ENCODE results near the gene LRBA.

Gene LRBA

DNA sequence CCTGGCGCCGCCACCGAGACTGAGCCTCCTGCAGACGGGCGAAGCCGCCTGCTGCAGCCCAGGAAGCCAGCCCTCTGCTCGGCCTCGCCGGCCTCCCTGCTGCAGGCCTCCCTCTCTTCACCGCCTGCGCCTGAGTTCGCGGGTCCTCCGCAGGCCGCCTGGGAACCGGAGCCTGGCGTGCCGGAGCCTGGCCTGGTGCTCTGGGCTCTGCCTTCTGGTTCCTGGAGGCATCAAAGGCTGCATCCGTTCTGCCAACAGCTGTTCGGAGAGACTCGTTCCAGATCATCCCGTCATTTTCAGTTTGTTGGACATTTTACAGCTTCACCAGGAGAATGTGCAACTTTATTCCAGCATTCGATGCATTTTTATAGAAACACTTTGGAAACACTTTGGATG, 758.9 kb downstream of the LRBA start:
- DNase-seq (ENCODE audit: low read depth, low spot score), result no peak
- no peaks in the 10 kb centered on the region for H3K27me3 ChIP-seq (ENCODE audit: control insufficient read depth, insufficient read depth, low read length)
- H3K4me3 ChIP-seq (ENCODE audit: low read length), result no peak overlapping the region
- H3K4me1 ChIP-seq (ENCODE audit: control insufficient read depth, insufficient read depth, low read length), result no peaks in the 10 kb centered on the region
- WGBS (ENCODE audit: insufficient coverage, insufficient read length), result no CpG with 5 or more reads among the region's 23 CpGs
- H3K9me3 ChIP-seq (ENCODE audit: control insufficient read depth, insufficient read depth, low read length), result no peaks in the 10 kb centered on the region
- no peak overlapping the region for H3K27ac ChIP-seq (ENCODE audit: low read length)
- H3K36me3 ChIP-seq (ENCODE audit: control insufficient read depth, insufficient read depth, low read length), result no peaks in the 10 kb centered on the region

DNA sequence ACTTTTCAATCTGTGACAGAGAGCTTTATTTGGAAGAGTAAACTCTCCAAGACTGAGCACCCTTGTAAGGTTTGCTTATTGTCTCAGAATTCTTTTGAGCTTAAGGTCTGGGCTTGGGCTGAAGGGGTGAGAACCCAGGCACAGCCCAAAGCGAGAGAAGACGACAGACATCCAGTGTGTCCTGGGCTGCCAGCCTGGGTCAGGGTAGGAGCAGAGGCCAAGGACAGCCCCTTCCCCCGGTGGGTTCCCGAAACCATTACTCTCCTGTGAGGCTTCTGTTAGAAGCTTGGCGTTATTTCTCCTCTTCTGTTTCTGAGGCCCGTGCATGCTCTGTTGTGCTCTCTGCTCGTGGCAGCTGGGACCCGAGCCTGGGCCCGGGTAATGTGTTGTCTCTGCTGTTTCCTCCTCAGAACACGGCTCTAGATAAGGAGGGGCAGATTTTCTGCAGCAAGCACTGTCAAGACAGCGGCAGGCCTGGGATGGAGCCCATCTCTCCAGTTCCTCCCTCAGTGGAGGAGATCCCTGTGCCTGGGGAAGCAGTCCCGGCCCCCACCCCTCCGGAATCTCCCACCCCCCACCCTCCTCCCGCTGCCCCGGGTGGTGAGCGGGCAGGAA, 759.4 kb downstream of the LRBA start:
- no peak for DNase-seq (ENCODE audit: low read depth, low spot score)
- no CpG with 5 or more reads among the region's 16 CpGs for WGBS (ENCODE audit: insufficient coverage, insufficient read length)

DNA sequence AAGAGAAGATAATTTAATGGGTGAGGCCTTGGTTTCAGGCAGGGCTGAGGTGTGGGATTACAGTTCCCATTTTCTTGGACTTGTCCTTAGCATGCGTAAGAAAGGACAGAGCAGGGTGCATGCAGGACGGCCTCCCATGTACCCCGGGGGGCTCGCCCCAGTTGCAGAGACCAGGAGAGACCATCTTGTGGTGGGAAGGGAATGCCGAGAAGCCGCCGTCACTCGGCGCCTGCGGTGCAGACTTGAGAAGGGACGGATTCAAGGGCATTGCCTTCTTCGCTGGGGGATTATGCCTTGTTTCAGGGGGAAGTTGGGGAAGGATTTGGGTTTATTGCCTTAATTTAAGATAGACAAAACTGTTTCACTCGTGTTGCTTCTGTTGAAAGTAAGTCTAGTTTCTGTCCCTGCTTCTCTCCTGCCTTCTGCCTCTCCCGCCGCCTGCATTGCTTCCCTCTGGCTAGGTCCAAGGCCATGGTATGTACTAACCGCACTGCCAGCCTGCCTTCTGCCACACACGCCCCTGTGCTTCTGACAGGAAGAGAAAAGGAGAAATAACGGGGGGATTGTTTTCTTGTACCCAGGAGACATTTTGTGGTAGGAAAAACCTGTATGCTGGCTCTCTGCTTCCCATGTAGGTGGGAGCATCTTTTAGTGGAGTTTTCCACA, 761.0 kb downstream of the LRBA start:
- Histone ChIP-seq H3K27ac (ENCODE audit: low read length) (no peak overlapping the region), H3K27me3 (ENCODE audit: control insufficient read depth, insufficient read depth, low read length) (no peaks in the 10 kb centered on the region), H3K4me1 (ENCODE audit: control insufficient read depth, insufficient read depth, low read length) (no peaks in the 10 kb centered on the region), H3K4me3 (ENCODE audit: low read length) (no peak overlapping the region), H3K9me3 (ENCODE audit: control insufficient read depth, insufficient read depth, low read length) (no peaks in the 10 kb centered on the region), H3K36me3 (ENCODE audit: control insufficient read depth, insufficient read depth, low read length) (no peaks in the 10 kb centered on the region)
- no CpG with 5 or more reads among the region's 18 CpGs for WGBS (ENCODE audit: insufficient coverage, insufficient read length)
- no peak for DNase-seq (ENCODE audit: low read depth, low spot score)

More for the DNA sequence above, 759.4 kb downstream of the LRBA start:
- Histone ChIP-seq H3K9me3 (ENCODE audit: control insufficient read depth, insufficient read depth, low read length) (no peaks in the 10 kb centered on the region), H3K27ac (ENCODE audit: low read length) (no peak overlapping the region), H3K27me3 (ENCODE audit: control insufficient read depth, insufficient read depth, low read length) (no peaks in the 10 kb centered on the region), H3K4me3 (ENCODE audit: low read length) (no peak overlapping the region), H3K4me1 (ENCODE audit: control insufficient read depth, insufficient read depth, low read length) (no peaks in the 10 kb centered on the region), H3K36me3 (ENCODE audit: control insufficient read depth, insufficient read depth, low read length) (no peaks in the 10 kb centered on the region)

DNA sequence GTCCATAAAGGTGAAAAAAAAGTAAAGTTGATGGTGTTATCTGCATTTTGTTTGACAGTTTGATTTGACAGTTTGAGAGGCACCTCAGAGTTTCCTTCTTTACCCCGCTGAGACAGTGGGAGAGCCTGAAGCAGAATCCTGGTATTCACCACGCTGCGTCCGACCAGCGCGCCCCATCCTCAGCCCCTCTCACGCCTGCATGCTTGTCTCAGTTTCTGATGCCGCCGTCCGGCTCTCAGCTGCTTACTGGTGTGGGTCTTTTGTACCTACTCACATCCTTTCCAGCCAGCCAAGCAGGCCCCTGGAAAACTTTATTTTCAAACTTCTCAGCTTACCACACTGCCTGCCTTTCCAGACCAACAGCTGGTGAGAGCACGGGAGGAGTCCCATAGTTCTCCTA, 761.7 kb downstream of the LRBA start:
- WGBS (ENCODE audit: insufficient coverage, insufficient read length), result no CpG with 5 or more reads among the region's 11 CpGs
- Histone ChIP-seq H3K27me3 (ENCODE audit: control insufficient read depth, insufficient read depth, low read length) (no peaks in the 10 kb centered on the region), H3K27ac (ENCODE audit: low read length) (no peak overlapping the region), H3K4me3 (ENCODE audit: low read length) (no peak overlapping the region), H3K36me3 (ENCODE audit: control insufficient read depth, insufficient read depth, low read length) (no peaks in the 10 kb centered on the region), H3K9me3 (ENCODE audit: control insufficient read depth, insufficient read depth, low read length) (no peaks in the 10 kb centered on the region), H3K4me1 (ENCODE audit: control insufficient read depth, insufficient read depth, low read length) (0 out of 2 replicates have a peak, but pooled peaks cover under 1% of the 10 kb centered on the region)
- DNase-seq (ENCODE audit: low read depth, low spot score), result no peak

DNA sequence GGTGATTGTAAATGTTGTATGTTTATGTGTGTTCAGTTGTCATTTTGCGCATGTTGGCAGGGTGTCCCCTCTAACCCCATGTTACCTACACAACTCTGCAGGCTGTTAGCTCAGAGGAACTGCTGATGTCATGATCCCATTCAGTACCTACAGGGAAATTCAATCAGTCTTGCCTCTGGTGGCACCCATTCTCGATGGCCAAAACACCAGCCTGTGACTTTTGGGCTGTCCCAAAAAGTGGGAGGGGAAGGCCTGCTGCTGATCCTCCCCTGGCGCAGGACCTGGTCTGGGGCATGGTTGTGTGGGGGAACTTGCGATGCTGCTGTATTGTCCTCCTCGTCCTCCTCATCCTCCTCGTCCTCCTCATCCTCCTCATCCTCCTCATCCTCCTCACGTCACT, 762.3 kb downstream of the LRBA start:
- Histone ChIP-seq H3K36me3 (ENCODE audit: control insufficient read depth, insufficient read depth, low read length) (no peaks in the 10 kb centered on the region), H3K4me3 (ENCODE audit: low read length) (no peak overlapping the region), H3K27me3 (ENCODE audit: control insufficient read depth, insufficient read depth, low read length) (no peaks in the 10 kb centered on the region), H3K27ac (ENCODE audit: low read length) (no peak overlapping the region), H3K9me3 (ENCODE audit: control insufficient read depth, insufficient read depth, low read length) (no peaks in the 10 kb centered on the region), H3K4me1 (ENCODE audit: control insufficient read depth, insufficient read depth, low read length) (0 out of 2 replicates have a peak, but pooled peaks cover 1% of the 10 kb centered on the region)
- no CpG with 5 or more reads among the region's 7 CpGs for WGBS (ENCODE audit: insufficient coverage, insufficient read length)
- no peak for DNase-seq (ENCODE audit: low read depth, low spot score)

DNA sequence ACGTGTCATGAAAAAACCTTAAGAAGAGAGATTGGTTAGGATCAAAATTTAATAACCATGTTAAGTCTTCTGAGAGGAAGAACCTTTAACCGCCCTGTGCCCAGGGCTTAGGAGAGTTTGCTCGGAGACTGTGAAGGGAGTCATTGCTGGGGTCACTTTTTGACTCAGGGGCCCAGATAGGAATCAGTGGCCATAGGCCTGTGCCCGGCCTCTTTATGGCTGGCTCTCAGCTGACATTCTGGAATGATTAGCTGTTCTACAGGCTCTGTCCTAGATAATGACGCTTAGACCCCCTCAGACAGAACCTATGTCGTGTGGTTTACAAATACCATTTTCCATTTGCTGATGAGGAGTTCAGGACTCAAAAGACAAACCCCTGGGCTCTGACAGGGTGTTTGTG, 762.8 kb downstream of the LRBA start:
- no peak overlapping the region for H3K27ac ChIP-seq (ENCODE audit: low read length)
- no peaks in the 10 kb centered on the region for H3K9me3 ChIP-seq (ENCODE audit: control insufficient read depth, insufficient read depth, low read length)
- DNase-seq (ENCODE audit: low read depth, low spot score), result no peak
- no peaks in the 10 kb centered on the region for H3K27me3 ChIP-seq (ENCODE audit: control insufficient read depth, insufficient read depth, low read length)
- H3K36me3 ChIP-seq (ENCODE audit: control insufficient read depth, insufficient read depth, low read length), result no peaks in the 10 kb centered on the region
- H3K4me3 ChIP-seq (ENCODE audit: low read length), result no peak overlapping the region
- no CpG with 5 or more reads among the region's 6 CpGs for whole genome bisulfite sequencing (ENCODE audit: insufficient coverage, insufficient read length)
- H3K4me1 ChIP-seq (ENCODE audit: control insufficient read depth, insufficient read depth, low read length), result 0 out of 2 replicates have a peak, but pooled peaks cover 1% of the 10 kb centered on the region

DNA sequence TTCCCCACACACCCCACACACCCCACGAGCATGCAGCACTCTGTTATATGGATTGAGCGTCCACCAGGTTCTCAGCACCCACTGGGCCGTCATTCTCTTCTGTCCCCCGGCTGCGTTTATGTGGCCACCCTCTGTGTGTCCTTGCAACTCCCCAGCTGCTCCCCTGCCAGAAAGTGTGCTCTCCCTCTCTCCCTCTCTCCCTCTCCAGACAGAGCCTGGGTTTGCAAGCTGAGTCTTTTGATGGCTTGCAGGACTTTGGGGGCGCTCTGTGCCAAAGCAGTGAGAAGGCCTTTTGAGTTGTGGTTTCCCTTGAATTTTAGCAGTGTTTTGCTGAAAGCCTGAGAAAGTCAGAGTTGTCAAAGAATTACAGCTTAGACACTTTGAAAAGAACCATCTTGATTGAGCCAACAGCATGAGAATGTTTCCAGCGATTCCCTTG, 763.3 kb downstream of the LRBA start:
- H3K4me3 ChIP-seq (ENCODE audit: low read length), result no peak overlapping the region
- H3K36me3 ChIP-seq (ENCODE audit: control insufficient read depth, insufficient read depth, low read length), result no peaks in the 10 kb centered on the region
- H3K27ac ChIP-seq (ENCODE audit: low read length), result no peak overlapping the region
- no peaks in the 10 kb centered on the region for H3K9me3 ChIP-seq (ENCODE audit: control insufficient read depth, insufficient read depth, low read length)
- 0 out of 2 replicates have a peak, but pooled peaks cover 1% of the 10 kb centered on the region for H3K4me1 ChIP-seq (ENCODE audit: control insufficient read depth, insufficient read depth, low read length)
- no peak for DNase-seq (ENCODE audit: low read depth, low spot score)
- H3K27me3 ChIP-seq (ENCODE audit: control insufficient read depth, insufficient read depth, low read length), result no peaks in the 10 kb centered on the region
- WGBS (ENCODE audit: insufficient coverage, insufficient read length), result no CpG with 5 or more reads among the region's 7 CpGs

DNA sequence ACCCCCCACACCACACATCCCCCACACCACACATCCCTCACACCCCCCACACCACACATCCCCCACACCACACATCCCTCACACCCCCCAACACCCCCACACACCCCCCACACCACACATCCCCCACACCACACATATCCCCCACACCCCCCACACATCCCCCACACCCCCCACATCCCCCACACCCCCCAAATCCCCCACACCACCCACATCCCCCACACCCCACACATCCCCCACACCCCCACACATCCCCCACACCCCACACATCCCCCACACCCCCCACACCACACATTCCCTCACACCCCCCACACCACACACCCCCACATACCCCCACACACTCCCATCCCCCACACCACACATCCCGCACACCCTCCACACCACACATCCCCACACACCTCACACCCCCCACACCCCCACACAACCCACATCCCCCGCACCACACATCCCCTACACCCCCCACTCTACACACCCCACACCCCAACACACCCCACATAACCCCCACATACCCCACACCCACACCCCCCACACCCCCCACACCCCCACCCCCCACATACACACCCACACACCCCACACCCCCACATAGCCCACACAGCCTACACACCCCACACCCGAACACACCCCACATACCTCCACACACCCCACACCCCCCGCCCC, 764.0 kb downstream of the LRBA start:
- Histone ChIP-seq H3K27me3 (ENCODE audit: control insufficient read depth, insufficient read depth, low read length) (no peaks in the 10 kb centered on the region), H3K27ac (ENCODE audit: low read length) (no peak overlapping the region), H3K4me1 (ENCODE audit: control insufficient read depth, insufficient read depth, low read length) (0 out of 2 replicates have a peak, but pooled peaks cover 3% of the 10 kb centered on the region), H3K4me3 (ENCODE audit: low read length) (no peak overlapping the region), H3K9me3 (ENCODE audit: control insufficient read depth, insufficient read depth, low read length) (no peaks in the 10 kb centered on the region), H3K36me3 (ENCODE audit: control insufficient read depth, insufficient read depth, low read length) (no peaks in the 10 kb centered on the region)
- DNase-seq (ENCODE audit: low read depth, low spot score), result no peak
- WGBS (ENCODE audit: insufficient coverage, insufficient read length), result 100% methylated on average over 2 of the region's 4 CpGs

DNA sequence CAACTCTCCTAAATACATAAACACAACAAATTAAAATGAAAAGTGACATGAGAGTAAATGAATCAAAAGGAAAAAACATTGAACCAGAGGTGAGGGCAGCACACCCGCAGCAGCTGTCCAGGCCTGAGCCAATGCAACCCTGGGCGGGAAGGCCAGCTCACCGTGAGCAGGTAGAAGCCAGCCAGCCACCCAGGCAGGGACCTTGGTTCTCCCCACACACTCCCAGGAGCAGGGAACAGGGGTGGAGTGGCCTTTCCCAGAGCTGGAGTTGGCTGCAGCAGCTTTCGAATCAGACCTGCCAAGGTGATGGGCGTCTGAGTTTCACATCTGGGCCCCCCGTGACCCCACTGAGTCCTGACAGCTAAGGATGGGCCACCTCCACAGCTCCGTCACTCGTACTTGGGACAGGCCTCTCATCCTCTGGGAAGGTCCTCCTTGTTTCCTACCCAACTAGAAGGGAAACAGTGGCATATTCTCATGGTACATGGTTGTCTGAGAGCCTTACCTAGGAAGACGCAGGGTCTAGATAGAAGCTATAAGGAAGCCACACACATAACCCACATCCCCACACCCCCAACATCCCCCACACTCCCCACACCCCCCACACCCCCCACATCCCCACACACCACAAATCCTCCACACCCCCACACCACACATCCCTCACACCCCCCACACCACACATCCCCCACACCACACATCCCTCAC, 764.6 kb downstream of the LRBA start:
- no peak for DNase-seq (ENCODE audit: low read depth, low spot score)
- Histone ChIP-seq H3K4me1 (ENCODE audit: control insufficient read depth, insufficient read depth, low read length) (0 out of 2 replicates have a peak, but pooled peaks cover 3% of the 10 kb centered on the region), H3K27me3 (ENCODE audit: control insufficient read depth, insufficient read depth, low read length) (no peaks in the 10 kb centered on the region), H3K9me3 (ENCODE audit: control insufficient read depth, insufficient read depth, low read length) (no peaks in the 10 kb centered on the region), H3K27ac (ENCODE audit: low read length) (no peak overlapping the region), H3K4me3 (ENCODE audit: low read length) (no peak overlapping the region), H3K36me3 (ENCODE audit: control insufficient read depth, insufficient read depth, low read length) (no peaks in the 10 kb centered on the region)
- WGBS (ENCODE audit: insufficient coverage, insufficient read length), result no CpG with 5 or more reads among the region's 9 CpGs

DNA sequence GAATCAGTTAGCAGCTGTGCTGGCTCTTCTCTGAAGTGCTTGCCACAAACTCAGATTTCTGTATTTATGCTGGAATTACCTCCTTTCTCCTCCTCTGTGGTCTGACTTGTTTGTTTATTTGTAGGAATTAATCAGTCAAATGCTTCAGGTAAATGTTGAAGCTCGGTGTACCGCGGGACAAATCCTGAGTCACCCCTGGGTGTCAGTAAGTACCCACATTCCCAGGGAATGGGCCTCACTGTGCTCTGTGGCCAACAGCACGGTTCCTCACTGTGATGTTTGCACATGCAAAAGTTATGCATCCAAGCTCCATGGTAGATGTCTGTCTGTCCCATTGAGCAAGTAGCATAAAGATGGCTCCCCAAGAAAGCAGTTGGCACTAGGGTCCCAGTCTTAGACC, 766.9 kb downstream of the LRBA start:
- H3K4me3 ChIP-seq (ENCODE audit: low read length), result no peak overlapping the region
- DNase-seq (ENCODE audit: low read depth, low spot score), result no peak
- H3K36me3 ChIP-seq (ENCODE audit: control insufficient read depth, insufficient read depth, low read length), result no peaks in the 10 kb centered on the region
- no peaks in the 10 kb centered on the region for H3K9me3 ChIP-seq (ENCODE audit: control insufficient read depth, insufficient read depth, low read length)
- WGBS (ENCODE audit: insufficient coverage, insufficient read length), result no CpG with 5 or more reads among the region's 4 CpGs
- 0 out of 2 replicates have a peak, but pooled peaks cover 3% of the 10 kb centered on the region for H3K4me1 ChIP-seq (ENCODE audit: control insufficient read depth, insufficient read depth, low read length)
- H3K27me3 ChIP-seq (ENCODE audit: control insufficient read depth, insufficient read depth, low read length), result no peaks in the 10 kb centered on the region
- H3K27ac ChIP-seq (ENCODE audit: low read length), result no peak overlapping the region
